ENCODE data around the gene FAM50A. TPM values are rescaled to one million over a fixed set of nuclear protein-coding genes. Genes with fewer than 3 reads are reported as not detected.

FAM50A gene
- total RNA-seq, 1 experiment from 2014 or later: 63.4 TPM

- DNase-seq (ENCODE audit: low spot score): no peak
- in situ Hi-C loops (cut with HindIII; ENCODE audit: low sequenced_read_pairs): no loop called here
Measured at GRCh38 chrX:154476821-154477220, 32.9 kb downstream of the FAM50A start.

DNA sequence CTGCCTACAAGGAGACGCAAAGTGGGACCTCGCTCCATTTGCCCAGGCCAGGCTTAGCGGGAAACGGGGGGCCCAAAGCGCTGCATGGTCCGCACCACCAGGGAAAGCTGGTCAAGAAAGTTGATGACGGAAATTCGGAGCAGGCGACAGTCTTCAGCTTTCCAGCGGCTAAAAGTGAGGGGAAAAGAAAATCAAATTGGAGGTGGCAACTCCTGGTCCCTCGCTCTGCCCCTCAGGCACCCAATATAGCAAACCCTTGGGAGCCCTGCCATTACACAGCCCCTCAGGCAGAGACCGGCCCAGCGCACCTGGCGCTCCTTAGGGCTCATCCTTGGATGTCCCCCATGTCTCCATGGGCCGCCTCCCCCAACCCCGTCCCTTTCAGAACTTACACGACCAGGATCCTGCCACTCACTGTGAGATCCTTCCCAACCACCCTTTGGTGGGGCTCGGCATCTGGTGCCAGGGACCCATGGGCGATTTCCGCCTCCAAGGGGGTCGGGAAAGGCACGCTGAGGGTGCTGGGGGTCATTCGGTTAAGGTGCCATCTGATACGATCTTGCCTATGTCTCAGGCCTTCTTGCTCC, 34.0 kb downstream of the FAM50A start:
- no peak for DNase-seq (ENCODE audit: low spot score)
- in situ Hi-C loops (cut with HindIII; ENCODE audit: low sequenced_read_pairs): no loop called here

GRCh38 chrX:154478728-154479622, 35.0 kb downstream of the FAM50A start, which contains the start of gene LAGE3:
Gene LAGE3 (minus strand): TSS chrX:154479281. CDS start chrX:154478915, 366 bp downstream.
- in situ Hi-C loops (cut with HindIII; ENCODE audit: low sequenced_read_pairs): no loop called here
- DNase-seq (ENCODE audit: low spot score): peak; percentile 88

DNA sequence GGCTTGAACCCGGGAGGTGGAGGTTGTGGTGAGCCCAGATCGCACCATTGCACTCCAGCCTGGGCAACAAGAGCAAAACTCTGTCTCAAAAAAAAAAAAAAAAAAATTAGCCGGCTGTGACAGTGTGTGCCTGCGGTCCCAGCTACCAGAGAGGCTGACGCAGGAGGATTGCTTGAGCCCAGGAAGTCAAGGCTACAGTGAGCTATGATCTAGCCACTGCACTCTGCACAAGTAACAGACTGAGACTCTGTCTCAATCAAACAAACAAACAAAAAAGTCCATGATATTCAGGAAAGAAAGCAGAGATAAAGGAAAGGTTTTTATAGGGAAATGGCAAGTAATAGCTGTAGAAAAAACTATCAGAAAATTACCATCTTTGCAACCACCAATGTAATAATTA, 37.3 kb downstream of the FAM50A start:
- in situ Hi-C loops (cut with HindIII; ENCODE audit: low sequenced_read_pairs): no loop called here
- no peak for DNase-seq (ENCODE audit: low spot score)

DNA sequence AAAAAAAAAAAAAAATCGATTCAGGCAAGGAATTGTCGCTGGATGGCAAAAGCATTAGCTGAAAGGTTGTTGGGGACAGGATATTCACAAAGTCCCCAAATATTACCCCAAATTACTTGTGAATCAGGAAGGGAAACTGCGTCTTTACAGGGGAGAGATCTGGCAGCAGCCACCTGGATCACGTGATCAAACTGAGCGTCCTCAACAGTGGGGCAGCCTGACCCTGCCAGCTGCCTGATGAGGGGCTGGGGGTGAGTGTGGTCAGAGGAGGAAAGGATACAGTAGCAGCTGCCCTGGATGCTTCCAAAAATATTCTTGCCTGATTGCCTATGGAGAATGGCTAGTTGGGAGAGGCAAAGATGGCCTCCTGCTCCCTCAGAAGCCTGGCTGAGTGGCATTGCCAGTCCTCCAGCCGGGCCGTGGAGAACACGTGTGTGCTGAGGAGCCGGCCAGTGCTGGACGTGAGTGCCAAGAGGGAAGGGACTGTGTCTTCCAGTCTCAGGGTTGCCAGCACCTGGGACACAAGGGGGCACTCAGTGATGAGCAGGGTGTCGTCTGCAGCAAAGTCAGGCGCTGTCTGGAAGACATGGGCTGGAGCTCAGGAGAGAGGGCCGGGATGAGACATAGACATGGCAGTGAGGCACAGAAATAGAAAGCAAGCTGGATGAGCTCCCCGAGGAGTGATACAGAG, 38.1 kb downstream of the FAM50A start:
- in situ Hi-C loops (cut with HindIII; ENCODE audit: low sequenced_read_pairs): no loop called here
- DNase-seq (ENCODE audit: low spot score): no peak

DNA sequence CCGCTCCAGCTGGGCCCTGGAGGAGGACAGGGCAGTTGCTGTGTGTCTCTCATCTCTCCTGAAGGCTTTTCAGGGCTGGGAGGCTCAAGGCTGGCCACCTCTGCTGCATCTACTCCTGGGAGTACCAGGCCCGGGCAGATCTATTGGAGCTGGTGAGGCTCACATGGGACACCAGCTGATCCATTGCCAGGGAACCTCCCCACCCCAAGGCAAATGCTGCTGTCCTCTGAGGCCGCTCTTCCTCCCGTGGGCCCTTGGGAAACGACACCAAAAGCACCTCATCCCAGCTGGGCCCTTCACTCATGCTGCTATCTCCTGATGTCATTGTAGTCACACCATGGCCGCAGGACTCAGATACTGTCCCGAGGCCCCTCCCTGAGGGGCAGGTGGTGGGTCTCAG, 38.8 kb downstream of the FAM50A start:
- DNase-seq (ENCODE audit: low spot score): no peak

GRCh38 chrX:154483325-154483724, 39.4 kb downstream of the FAM50A start:
- in situ Hi-C loops (cut with HindIII; ENCODE audit: low sequenced_read_pairs): no loop called here
- no peak for DNase-seq (ENCODE audit: low spot score)

More for the DNA sequence above, 38.8 kb downstream of the FAM50A start:
- in situ Hi-C loops (cut with HindIII; ENCODE audit: low sequenced_read_pairs): no loop called here

GRCh38 chrX:154484255-154485149, 40.6 kb downstream of the FAM50A start:
- in situ Hi-C loops (cut with HindIII; ENCODE audit: low sequenced_read_pairs): no loop called here
- DNase-seq (ENCODE audit: low spot score): no peak

DNA sequence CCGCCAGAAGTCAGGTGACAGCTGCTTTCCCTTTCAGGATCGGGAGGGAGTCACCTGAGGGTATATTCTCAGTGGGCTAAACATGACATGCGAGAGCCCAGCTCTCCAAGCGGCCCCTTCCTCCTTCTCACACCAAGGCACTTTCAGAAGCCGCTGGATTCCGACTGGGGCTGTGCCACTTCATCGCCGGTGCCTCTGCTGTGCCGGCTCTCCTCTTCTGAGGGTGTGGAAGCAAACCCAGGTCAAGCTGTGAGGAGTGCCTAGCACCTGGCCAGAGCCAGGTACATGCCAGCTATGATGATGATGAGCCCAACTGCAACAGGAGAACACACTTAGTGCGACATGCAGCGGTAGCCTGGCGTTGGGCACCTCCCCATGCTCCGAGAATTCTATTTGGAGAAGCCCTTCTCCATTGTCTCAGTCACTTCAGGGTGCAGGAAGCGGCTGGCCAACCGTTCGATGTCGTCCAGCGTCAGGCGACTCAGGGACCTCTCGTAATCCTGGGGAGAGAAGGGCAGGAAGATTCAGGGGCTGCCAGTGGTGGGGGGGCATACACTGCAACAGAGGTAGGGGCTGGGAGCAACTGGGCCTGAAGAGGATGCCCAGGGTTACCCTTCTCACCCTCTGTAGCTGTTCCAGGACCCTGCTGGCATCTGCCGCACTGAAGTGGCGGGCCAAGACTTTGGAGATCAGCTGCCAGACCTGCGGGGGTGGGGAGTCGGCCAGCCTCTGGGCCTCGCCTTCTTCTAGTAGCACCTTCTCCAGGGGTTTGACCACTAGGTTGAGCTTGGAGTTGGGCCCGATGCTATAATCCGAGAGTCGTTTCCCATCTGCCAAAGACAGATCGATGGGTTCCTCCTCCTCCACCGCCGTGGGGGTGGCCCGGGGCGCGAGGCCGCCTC, 41.5 kb downstream of the FAM50A start:
- in situ Hi-C loops (cut with HindIII; ENCODE audit: low sequenced_read_pairs): no loop called here
- no peak for DNase-seq (ENCODE audit: low spot score)

GRCh38 chrX:154486052-154486395, 42.1 kb downstream of the FAM50A start:
- DNase-seq (ENCODE audit: low spot score): no peak
- in situ Hi-C loops (cut with HindIII; ENCODE audit: low sequenced_read_pairs): no loop called here

DNA sequence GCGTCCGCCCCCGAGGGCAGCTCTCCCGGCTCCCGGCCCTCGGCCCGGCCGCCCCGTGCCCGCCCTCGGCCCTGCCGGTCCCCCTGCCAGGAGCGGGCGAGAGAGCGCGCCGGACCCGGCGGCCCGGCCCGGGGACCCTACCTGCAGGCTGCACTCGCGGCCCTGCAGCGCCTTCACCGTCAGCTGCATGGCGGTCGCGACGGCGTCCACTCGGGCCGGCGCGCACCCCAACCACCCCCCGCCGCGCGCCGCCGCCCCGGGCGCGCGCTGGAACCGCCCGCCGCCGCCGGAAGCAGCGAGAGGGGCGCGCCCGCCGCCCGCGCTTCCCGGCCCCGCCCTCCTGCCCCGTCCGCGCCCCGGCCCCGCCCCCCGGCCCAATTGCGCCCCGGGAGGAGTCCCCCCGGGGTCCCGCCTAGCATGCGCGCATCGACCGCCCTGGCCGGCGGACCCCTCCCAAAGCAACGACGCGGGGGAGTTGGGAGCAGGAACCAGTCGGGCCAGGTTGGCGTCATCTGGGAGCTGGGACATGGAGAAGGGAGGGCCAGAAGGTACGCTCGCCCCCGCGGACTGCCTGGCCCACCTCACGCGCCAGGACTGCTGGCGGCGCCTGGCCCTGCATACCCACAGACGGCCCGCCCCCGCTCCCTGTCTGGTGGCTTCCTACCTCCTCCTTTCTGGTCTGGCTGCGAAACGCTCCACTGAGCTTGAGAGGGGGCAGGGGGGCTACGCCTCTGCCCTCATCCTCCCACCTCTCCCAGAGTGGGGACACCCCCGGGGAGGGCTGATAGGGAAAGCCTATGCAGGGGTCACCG, 42.7 kb downstream of the FAM50A start, which contains the start of gene UBL4A:
Gene UBL4A, minus strand, starts transcription at position 220 of the 812 bp plus-strand sequence. Its CDS starts 31 bp downstream, at position 189.
- in situ Hi-C loops (cut with HindIII; ENCODE audit: low sequenced_read_pairs): no loop called here

GRCh38 chrX:154487518-154488290, 43.8 kb downstream of the FAM50A start:
- no peak for DNase-seq (ENCODE audit: low spot score)
- in situ Hi-C loops (cut with HindIII; ENCODE audit: low sequenced_read_pairs): no loop called here

More for the DNA sequence above, 42.7 kb downstream of the FAM50A start, which contains the start of gene UBL4A:
- DNase-seq (ENCODE audit: low spot score): no peak

DNA sequence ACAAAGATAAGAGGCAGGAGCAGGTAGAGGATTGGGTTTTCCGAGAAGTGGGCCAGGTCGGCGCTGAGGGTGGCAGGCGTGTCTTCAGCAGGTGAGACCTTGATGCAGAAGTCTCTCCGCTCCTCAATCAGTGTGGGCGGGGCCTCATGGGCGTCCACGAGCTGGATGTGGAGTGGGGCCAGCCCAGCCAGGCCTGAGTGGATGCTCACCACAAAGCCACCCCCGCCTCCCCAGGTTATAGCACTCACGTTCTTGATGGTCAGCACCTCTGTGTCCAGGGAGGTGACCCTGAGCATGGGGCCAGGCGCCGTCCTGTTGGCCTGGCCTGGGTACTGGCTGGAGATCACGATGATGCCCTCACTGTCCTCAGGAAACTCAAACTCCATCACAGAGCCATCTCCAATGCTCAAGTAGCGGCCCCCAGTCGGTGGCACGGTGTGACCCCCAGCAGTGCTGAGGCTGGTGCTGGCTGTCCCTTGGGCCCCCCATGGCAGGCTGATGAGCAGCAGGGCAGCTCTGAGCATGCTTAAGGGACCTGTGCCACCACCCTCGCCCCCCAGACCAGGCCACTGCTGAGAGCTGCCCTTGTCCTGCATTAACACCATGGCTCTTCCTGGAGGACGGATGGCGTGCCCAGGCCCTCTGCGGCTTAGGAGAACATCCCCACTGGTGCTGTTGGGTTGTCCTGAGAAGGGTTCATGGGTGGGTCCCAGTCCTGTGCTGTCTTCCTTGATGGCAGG, 44.6 kb downstream of the FAM50A start:
- DNase-seq (ENCODE audit: low spot score): no peak
- in situ Hi-C loops (cut with HindIII; ENCODE audit: low sequenced_read_pairs): no loop called here

- no peak for DNase-seq (ENCODE audit: low spot score)
- in situ Hi-C loops (cut with HindIII; ENCODE audit: low sequenced_read_pairs): no loop called here
Measured at GRCh38 chrX:154489182-154489581, 45.2 kb downstream of the FAM50A start.

DNA sequence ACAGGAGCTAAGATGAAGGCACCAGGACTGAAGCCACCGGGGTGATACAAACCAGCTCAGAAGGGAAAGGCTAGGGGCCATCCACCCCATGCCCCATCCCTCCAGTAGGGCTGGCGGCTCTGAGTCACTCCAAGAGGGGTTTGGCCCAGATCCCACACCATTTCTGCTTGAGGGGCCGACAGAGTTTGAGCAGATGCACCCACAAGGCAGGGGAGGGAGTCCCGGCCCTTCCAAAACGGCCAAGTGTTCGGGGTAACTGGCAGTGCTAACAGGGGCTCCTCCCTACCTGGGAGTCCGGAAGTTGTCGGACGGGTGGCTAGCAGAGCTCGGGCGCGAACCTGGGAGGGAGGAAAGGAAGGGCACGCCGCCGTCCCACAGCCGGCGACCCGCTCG, 46.1 kb downstream of the FAM50A start:
- no peak for DNase-seq (ENCODE audit: low spot score)
- in situ Hi-C loops (cut with HindIII; ENCODE audit: low sequenced_read_pairs): no loop called here

All from G401 (cell line).